OCI-LY7 (cell line): ENCODE measurements around the gene ARHGEF18.

ENCODE experiments used
- CTCF ChIP-seq: fragments of 200-600 bp; sonication (generic); conservative IDR thresholded peaks from 2 replicates; pipeline ENCODE4 v1.5.1; 2014; ENCODE audit warnings: mild to moderate bottlenecking, antibody characterized with exemption, low read length, moderate library complexity, mixed read lengths
- EZH2phosphoT487 ChIP-seq: fragments of 200-600 bp; sonication (generic); IDR thresholded peaks from 2 replicates; pipeline ENCODE4 v1.6.1; 2018; ENCODE audit warnings: low read depth, borderline replicate concordance, mild to moderate bottlenecking, mixed run types, antibody characterized with exemption, low read length, moderate library complexity, mixed read lengths

- TF ChIP-seq CTCF (no peak), EZH2phosphoT487 (no peak)
These were observed 47.2 kb upstream of the ARHGEF18 start for GRCh38 chr19:7301525-7301924.
